OCI-M1 (cell line): Measurements from ENCODE around the gene MAD1L1.

Experiments
- DNase-seq: peaks from one replicate; lab custom pipeline; 2025; lab: John Stamatoyannopoulos, UW

Gene MAD1L1

DNA sequence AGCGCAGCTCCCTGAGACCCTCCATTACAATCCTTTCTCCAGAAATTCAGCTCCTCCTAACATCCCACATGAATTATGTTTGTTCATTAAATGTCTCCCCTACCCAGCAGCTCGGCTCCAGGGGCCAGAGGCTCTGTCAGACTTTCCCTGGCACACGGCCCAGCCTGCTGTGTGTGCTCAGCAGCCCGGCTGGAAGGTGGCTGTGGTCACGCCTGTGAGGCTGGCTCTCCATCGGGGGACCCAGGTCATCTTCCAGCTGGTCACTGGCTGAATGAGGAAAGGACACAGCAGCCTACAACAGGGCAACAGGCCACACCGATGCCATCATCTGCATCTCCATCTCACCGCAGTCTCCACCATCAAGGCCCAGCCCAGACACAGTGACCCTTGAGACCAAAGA lies 219.8 kb downstream of the MAD1L1 start:
- DNase-seq = no peak

DNA sequence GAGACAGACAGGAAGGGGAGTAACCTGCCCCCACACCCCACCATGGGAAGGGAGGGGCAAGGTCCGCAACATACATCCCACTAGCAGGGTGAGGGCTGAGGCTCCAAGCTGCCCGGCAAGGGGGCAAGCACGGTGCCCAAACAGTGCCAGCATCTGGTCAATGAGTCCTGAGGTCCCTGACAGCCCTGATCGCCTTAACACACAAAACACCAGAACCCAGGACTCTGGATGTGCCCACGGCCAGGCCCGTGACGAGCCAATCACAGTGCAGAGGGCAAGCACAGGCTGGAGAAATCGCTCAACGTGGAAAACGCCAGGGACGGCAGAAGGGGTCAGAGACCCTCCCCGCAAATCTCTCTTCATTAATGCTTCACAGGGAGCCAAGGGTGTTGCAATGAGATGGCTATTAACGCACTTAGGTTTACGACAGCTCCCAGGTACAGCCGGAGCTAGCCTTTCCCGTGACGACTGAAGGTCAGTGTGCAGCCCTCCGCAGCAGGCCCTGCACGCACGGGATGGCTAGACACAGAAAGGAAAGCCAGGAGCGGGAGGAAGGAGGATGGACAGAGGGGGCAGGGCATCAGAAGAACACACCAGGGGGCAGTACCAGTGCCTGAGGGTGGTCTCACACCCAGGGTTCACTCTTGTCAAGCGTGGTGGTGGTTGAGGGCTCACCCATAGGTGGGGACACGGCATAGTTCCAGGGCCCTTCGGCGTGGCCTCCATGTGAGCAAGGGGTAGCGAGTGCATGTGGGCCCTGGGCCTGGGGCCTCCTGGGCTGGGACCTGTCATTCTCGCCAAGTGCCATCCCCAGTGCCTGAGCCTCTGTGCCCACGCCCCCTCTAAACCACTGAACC lies 220.5 kb downstream of the MAD1L1 start:
- no peak for DNase-seq

DNA sequence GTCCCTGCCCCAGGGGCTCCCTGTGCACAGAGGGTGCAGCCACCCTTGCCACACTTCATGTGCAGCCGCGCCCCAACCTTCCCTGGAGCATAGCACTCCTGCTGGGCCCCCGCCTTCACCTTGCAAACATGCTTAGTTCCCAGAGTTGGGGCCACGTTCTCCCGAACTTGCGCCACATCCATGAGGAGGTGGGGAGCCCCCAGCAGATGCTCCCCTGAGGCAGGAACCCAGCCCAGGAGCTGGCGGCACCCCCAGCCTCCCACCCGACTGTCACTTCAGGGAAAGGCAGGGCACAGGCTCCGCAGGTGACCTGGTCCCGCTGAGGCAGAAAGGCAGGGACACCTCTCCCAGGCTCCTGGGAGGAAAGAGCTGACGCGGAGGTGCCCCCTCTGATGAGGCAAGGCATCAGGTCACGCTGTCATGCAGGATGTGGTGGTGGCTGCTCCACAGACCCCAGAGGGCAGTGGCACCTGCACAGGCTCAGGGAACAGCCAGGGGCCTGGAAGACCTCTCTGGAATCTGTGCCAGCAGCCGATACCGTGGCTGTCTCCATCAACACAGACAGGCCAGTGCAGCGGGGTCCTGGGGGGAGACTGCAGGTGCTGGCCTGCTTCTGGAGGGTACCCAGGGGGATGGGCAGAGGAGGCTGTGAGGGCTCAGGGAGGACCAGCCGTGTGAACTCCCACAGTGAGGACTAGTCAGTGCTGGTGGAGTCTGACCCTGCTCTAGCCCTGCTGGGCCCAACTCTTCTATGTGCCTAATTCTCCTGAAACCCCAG lies 221.3 kb downstream of the MAD1L1 start:
- DNase-seq = no peak

DNA sequence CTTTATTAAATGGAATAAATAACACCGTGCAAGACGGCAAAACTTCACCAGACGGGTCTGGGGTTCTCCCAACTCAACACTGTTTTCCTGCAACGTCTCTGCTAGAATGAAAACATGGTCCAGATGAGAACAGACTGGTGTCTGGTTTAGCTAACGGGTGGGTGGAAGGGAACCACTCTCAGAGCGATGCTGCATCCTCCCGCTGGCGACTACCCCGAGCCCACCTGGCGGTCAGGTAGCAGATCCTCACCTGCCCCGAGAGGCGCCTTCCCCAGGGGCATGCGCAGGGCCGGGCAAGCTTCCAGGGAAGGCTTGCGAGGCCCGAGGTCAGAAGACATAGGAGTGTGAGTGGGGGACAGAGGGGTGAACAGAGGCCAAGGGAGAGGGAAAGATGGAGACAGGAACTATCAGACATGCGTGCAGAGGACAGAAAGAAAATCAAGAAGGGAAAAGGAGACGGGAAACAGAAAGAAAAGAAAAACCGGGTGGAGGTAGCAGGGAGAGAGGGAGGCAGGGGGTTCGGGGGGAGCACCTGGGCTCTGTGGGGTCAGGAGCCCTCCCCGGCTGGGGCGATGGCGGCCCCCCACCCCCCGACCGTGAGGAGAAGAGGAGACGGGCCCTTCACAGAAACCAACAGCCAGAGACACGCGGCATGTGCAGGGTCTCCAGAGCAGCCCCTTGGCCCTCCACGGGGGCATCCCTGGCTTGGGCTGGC lies 222.0 kb downstream of the MAD1L1 start:
- DNase-seq = no peak

DNA sequence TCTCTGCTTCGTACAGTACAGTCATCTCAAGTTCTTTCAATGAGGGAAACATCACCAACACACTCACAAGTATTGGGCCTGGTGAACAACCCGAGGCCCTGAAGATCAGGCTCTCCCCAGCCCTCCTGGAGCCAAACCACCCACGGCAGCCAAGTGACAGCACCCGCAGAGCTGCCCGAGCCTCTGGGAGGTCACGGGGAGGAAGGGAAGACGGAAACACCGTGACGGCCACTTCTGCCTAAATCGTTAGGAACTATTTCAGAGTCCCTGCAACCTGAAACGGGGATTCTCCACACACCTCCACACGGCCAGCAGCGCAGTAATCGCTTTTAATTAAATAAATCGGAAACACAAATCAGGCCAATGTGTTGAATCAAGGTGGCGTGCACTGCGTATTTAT lies 222.6 kb downstream of the MAD1L1 start:
- no peak for DNase-seq

DNA sequence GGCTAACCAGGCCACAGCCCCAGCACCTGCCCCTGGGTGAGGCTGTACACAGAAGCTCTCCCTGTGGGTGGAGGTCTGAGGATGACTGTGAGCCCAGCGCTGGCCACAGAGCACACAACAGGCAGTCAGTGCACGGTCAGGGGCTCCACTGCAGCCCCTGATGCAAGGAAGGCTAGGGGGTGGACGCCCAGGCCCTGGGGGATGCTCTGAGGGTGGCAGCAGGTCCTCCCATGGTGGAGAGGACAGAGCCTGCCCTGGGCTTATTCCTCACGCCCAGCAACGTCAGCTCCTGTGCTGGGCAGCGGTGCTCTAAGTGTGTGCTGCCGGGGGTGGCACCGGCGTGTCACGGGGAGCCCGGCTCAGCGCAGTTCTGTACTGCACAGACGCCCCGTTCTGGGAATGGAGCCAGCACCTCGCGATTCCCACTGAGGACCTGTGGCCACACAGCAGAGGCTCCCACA lies 223.2 kb downstream of the MAD1L1 start:
- DNase-seq = no peak

DNA sequence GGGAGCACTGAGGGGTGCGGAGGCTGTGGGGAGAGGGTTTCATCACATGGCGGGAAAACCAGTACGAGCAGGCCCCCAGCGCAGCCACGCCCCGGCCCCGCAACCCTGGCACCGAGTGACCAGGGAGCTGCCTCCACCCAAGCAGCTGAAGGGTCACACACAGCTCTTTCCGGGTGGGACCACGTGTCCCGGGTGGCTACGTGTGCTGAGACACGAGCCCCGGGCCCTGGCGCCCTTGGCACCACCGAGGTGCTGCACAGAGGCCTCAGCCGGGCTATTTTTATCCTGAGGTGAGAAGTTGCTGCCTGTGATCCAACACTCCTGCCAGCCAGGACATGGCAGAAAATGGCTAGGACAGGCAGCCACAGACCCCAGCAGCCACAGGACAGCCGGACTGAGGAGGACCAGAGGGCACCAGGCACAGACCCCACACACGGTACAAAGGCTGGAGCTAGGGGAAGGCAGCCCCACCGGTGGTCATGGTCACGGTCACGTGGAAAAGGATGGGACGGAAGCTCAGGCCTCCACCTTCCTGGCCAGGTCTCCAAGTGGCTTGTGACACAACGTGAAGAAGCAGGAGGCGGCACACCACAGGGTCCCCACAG lies 223.7 kb downstream of the MAD1L1 start:
- no peak for DNase-seq

DNA sequence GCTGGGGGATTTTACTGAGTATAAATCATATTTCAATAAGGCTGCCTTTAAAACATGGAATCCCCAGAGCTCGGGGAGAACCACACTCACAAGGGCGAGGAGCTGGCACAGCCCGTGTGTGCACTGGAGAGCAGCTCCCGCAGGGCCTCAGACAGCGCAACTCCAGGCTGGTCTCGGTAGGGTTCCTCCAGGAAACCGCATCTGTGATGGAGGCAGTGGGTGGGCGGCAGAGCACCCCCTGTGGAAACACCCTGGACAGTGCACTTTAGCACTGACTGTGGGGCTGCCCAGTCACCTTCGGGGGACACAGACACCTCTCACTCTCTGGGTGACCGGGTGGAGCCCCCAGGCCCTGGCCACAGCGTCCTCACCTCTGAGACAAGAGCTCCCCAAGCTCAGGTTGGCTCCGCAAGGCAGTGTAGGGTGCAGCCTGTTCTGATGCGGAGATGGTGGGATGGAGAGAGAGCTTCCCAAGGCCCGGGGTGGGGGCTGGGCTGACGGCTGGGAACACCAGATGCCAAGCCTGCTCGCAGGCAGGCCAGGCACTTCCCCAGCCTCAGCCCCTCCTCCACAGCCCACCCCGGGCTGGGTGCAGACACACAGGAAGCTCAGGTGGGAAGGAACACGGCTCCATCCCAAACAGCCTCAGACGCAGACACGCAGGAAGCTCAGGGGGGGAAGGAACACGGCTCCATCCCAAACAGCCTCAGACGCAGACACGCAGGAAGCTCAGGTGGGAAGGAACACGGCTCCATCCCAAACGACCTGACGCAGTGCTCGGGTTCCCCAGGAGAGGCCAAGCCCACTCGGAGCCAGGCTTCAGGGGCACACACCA lies 224.4 kb downstream of the MAD1L1 start:
- DNase-seq = no peak

DNA sequence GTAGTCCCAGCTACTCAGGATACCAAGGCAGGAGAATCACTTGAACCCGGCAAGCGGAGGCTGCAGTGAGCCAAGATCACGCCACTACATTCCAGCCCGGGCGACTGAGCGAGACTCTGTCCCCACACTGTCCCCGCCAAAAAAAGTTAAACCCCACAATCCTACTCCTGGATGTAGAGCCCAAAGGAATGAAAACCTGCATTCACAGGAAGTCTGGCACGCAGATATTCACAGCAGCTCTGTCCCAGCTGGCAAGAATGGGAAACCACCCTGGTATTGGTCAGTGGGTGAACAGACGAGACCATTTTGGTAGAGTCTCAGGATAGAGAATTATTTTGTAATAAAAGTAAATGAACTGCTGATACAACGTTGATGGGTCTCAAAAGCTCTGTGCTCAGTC lies 225.2 kb downstream of the MAD1L1 start:
- no peak for DNase-seq

DNA sequence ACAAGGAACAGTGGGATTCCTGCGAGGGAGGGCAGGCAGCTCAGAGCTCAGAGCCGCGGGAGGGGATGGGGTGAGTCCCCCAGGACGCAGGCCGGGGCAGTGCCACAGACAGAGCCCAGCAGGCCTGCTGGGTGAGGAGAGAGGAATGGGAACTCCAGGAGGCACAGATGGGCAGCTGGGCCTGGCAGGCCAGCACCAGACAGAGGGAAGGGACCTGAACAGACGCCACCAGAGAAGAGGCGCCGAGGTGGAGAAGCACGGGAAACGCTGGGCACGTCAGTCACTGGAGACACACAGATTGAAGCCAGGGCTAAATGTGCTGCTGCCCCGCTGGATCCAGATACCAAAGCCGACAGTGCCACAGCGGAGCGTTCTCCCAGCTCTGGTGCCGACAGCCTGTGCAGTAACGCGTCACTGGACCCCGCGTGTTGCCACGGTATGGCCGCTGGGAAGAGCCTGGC lies 225.8 kb downstream of the MAD1L1 start:
- DNase-seq = no peak

DNA sequence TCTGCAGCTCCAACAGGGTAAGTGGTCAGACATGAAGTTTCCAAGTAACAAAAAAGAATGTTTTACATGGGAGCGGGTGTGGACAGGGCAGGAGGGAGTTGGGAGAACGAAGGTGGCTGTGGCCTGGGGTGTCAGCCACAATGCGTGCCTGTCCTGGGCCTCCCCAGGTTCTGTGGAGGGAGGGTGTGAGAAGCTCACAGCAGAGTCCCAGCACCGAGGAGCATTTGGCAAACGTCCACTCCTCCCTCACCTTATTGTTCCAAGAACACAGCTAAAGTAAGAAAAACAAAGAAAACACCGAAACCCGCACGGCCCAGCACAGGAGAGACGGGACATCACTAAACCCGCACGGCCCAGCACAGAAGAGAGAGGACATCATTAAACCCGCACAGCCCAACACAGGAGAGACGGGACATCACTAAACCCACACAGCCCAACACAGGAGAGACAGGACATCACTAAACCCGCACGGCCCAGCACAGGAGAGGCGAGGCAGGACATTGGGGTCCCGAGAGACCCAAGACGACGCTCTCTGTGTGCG lies 226.4 kb downstream of the MAD1L1 start:
- DNase-seq = no peak

DNA sequence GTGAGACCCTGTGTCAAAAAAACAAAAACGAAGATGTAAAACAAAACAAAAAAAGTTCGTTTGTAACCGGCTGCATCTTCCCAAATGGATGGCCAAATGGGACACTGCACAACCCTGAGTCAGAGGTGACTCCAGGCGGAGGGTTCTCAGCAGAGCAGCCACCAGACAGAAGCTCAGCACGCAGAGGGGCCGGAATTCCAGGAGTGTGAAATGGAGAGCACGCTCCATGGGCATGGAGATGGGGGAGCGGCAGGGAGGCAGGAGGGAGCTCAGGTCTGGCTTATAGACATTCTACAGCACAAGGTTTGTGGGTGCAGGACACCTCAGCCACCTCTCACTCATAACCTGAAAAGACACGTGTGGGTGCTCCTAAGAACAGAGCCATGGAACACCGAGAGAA lies 227.0 kb downstream of the MAD1L1 start:
- no peak for DNase-seq

DNA sequence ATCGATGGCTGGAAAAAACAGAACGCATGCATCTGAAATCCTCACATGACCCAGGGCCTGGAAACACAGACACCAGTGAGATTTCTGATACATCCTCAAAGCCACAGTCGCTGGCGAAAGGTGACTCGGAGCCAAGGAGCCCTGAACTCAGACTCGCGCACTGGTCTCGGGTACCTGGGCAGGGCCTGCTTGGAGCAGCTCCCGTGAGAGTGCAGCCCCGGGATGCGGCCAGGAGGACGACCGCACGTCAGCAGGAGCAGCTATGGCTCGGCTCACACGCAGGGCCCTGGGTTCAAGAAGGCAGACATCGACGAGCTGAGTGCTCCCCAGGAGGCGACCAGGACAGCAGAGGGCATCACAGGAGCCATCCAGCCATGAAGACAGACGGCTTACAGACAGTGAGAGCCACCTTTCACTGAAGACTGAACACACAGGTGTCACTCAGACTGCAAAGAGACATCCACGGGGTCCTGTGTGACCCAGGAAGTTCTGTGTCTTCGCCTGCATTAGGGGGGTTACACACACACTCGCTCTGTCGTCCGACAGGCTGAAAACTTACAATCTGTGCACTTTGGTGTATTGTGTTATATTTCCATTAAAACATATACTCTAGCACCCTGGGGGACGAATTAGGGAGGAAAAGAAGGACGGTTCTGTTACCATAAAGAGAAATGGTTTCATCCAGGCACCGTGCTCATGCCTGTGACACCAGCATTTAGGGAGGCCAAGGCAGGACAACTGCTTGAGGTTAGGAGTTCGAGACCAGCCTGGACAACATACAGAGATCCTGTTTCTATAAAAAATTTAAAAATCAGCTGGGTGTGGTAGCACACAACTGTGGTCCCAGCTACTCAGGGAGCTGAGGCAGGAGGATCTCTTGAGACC lies 227.7 kb downstream of the MAD1L1 start:
- DNase-seq = no peak

DNA sequence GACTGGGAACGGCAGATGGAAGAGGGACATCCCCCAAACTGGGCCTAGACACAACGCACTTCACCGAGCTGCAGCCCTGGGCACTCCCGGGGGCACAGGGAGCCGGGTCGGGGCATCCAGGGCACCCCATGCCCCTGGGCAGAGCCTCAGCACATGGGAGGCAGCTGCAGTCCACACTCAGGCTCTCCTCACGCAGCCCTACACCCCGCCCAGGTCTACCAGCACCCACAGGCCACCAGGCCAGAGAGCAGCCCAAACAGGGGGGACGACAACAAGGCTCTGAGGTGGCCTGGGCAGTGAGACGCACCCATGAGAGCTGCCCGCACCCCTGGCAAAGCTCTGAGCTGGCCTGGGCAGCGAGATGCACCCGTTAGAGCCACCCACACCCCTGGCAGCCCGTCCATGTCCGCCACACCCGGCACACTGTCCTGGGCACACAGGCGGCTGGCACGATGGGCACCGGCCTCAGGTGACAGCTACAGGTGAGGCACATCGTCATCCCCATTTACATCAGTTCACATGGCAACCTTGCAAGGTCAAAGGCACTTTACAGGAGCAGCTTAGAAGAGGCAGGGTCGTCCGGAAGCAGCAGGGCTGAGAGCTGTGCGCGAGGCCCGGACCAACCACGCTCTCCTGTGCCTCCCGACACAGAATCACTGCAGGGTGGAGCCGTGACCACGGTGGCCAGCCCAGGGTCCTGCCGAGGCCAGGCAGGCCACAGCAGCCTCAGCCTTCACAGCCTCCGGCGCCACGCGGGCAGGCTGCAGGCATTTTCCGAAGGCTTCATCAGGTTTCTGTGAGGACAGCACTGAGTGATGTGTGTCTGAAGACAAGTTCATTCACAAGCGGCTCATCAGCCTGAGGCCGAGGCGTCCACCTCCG lies 228.6 kb downstream of the MAD1L1 start:
- DNase-seq = no peak

DNA sequence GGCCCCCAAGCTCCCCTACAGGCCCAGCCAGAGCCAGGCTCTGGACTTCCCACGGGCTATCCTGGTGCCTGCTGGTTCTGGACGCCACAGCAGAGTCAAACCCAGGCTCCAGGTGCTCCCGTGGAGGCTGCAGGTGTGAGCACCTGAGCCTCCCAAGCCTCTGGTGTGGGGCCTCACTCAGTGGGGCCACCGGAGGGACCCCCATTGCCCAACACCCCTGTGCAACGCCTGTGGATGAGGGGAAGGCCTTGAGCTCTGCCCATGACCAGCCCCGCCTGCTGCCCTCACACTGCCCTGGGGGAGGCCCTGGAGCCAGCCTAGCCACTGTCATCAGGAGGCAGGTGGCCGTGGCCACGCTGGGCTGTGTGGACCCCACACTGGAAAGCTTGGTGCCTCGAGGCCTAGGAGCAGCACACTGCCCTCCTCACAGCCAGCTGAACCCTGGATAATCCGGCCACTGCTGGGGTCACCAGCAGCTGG lies 229.3 kb downstream of the MAD1L1 start:
- DNase-seq = no peak

DNA sequence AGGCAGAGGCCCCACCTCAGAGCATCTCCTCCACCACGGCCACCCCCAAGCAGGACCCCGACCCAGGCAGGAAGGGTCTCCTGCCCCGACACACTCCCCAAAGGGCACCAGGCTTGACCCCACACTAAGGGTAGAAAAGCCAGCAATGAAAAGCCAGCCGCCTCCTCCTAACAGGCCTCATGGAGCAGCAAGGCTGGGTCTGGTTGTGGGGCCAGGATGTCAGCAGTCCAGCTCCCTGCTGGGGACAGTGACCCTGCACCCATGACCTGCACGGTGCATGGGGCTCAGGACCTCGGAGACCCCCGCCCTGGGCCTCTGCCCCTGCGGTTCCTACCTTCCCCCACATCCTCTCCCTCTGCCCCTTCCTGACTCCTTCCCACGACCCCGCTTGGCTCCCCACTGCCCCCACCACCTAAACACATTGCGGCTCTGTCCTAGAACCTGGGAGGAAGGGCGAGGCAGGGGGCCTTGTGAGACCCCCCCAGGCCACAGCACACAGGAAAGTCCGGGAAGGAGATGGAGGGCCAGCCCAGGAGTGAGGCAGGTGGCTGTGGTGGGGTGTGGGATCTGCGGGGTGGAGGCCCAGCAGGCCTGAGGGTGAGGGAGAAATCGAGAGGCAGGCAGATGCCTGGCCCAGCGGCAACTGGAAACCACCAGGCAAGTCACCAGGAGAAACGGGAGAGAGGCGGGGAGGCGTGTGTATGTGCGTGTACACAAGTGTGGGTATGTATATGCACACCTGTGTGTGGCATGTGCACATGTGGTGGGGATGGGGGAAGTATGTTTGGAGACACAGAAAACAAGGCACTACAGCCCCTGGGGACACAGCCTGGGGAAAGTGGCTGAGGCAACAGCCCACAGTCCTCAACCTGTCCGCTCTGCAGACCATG lies 229.9 kb downstream of the MAD1L1 start:
- no peak for DNase-seq

DNA sequence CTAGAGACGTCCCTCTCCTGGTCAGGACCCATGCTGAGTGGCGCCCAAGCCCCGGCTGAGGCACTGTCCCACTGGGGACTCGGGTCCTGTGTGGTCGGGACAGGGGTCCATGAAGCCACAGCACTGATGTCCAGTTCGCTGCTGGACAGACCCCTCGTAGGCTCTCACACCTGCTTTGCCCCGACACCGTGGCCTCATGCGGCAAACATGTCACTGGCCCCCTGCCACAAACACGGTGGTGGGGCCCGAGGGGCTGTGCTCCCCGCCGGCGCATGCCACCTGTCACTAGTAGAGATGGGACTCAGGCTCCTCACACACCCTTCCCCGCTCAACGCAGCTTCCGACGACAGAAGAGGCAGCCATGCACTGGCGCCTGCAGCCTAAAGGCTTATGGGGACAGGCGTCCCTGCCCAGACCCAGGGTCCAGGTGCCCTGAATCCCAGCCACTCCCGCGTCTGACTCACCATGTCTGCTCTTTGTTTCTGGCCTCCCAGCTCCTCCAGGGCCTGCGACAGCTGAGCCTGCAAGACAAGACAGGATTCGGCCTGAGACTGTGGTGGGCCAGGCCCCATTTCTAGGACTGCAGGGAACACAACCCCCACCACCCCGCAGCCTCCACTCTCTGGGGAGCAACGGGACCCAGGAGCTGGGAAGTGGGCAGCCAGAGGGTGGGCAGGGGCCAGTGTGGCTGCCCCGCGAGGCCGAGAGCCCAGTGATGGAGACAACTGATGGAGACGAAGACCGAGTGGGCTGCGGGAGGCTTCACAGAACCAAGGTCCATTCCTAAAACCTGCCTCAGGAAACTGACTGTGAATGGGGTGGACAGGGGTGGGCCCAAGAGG lies 230.9 kb downstream of the MAD1L1 start:
- no peak for DNase-seq
